GM06990 (cell line): Measurements from ENCODE around the gene RIC3.
A peak's percentile ranks its signal among the peaks of the same experiment; 100 is the strongest.

Experiments
- DNase-seq: peaks from one replicate; pipeline ENCODE4 v3.0.0-alpha.2; 2011; ENCODE audit not compliant: insufficient read length; ENCODE audit errors: extremely low read depth
- H3K27me3 ChIP-seq: replicated peaks from 2 replicates; pipeline ENCODE4 v1.6.0; 2011; ENCODE audit warnings: low read length; ENCODE audit not compliant: control insufficient read depth, insufficient read depth
- H3K36me3 ChIP-seq: 2 replicates; pipeline ENCODE4 v1.5.1; 2011; ENCODE audit warnings: low read length; ENCODE audit not compliant: control insufficient read depth, insufficient read depth
- H3K4me3 ChIP-seq: replicated peaks from 2 replicates; pipeline ENCODE4 v1.5.1; 2011; ENCODE audit warnings: low read depth, mild to moderate bottlenecking, control low read depth, low read length
- CTCF ChIP-seq: IDR thresholded peaks from 2 replicates; pipeline ENCODE4 v1.5.1; 2011; ENCODE audit warnings: low read length, control low read depth, mild to moderate bottlenecking, inconsistent platforms; ENCODE audit not compliant: insufficient read depth, poor library complexity, severe bottlenecking

The RIC3 gene

GRCh38 chr11:8168485-8169257 is at the start of gene RIC3:
RIC3 (minus strand) TSS chr11:8169025; CDS start chr11:8168989, 36 bp downstream.
- Histone ChIP-seq H3K27me3 (no peaks in the 10 kb centered on the region), H3K4me3 (peak within 1 kb of the TSS; percentile 73), H3K36me3 (no peaks in the 10 kb centered on the region)
- DNase-seq, result peak; percentile 62
- TF ChIP-seq CTCF, result peak; percentile 26

- Histone ChIP-seq H3K36me3 (no peaks in the 10 kb centered on the region), H3K4me3 (no peak overlapping the region), H3K27me3 (no peaks in the 10 kb centered on the region; the same call in 1 of the 2 replicates)
- no peak for TF ChIP-seq CTCF
- no peak for DNase-seq
Observed at GRCh38 chr11:8218409-8218808, 49.6 kb upstream of the RIC3 start.

GRCh38 chr11:8217926-8218325 is 49.1 kb upstream of the RIC3 start:
- Histone ChIP-seq H3K4me3 (no peak overlapping the region), H3K27me3 (no peaks in the 10 kb centered on the region; the same call in 1 of the 2 replicates), H3K36me3 (no peaks in the 10 kb centered on the region)
- DNase-seq, result no peak
- TF ChIP-seq CTCF, result no peak

- DNase-seq, result no peak
- Histone ChIP-seq H3K4me3 (no peak overlapping the region), H3K27me3 (no peaks in the 10 kb centered on the region; the same call in 1 of the 2 replicates), H3K36me3 (no peaks in the 10 kb centered on the region)
- TF ChIP-seq CTCF, result no peak
Observed at GRCh38 chr11:8217136-8217535, 48.3 kb upstream of the RIC3 start.

GRCh38 chr11:8213376-8213775 is 44.6 kb upstream of the RIC3 start:
- Histone ChIP-seq H3K4me3 (no peak overlapping the region), H3K36me3 (no peaks in the 10 kb centered on the region), H3K27me3 (no peaks in the 10 kb centered on the region; the same call in 1 of the 2 replicates)
- TF ChIP-seq CTCF, result no peak
- no peak for DNase-seq
